CD4-positive, alpha-beta memory T cell (primary cell): Measurements from ENCODE around the gene RHCG. TPM values are rescaled to one million over a fixed set of nuclear protein-coding genes. Genes with fewer than 3 reads are reported as not detected.

ENCODE experiments used
- CTCF ChIA-PET: fragments of 350-600 bp; sonication (Branson Sonifier 250); formaldehyde crosslinking; loops from one replicate; lab custom pipeline; 2021; ENCODE audit warnings: inconsistent platforms; ENCODE audit not compliant: partially characterized antibody; lab: Charles Lee
- POLR2A ChIA-PET: fragments of 350-600 bp; sonication (Branson Sonifier 250); formaldehyde crosslinking; loops from one replicate; lab custom pipeline; 2021; ENCODE audit not compliant: partially characterized antibody; lab: Charles Lee
- DNase-seq, 5 donors: peaks; one replicate each; pipeline versions ENCODE4 v3.0.0 to v3.0.0-alpha.2; 2020 to 2022; ENCODE audit warnings: mixed read lengths in 1 of 5
- H3K27ac ChIP-seq: one replicate; pipeline ENCODE4 v1.7.0; 2013; ENCODE audit warnings: low read depth, low read length
- H3K27me3 ChIP-seq: 2 replicates; pipeline ENCODE4 v1.7.0; 2013; ENCODE audit warnings: mild to moderate bottlenecking, low read length, moderate library complexity; ENCODE audit not compliant: insufficient read depth
- H3K36me3 ChIP-seq: 2 replicates; pipeline ENCODE4 v1.7.0; 2013; ENCODE audit warnings: mild to moderate bottlenecking, low read length, moderate library complexity; ENCODE audit not compliant: insufficient read depth
- H3K4me1 ChIP-seq: 2 replicates; pipeline ENCODE4 v1.7.0; 2013; ENCODE audit warnings: mild to moderate bottlenecking, low read length, moderate library complexity; ENCODE audit not compliant: insufficient read depth
- H3K4me3 ChIP-seq, 2 donors: one replicate each; pipeline ENCODE4 v1.7.0; 2013; ENCODE audit warnings: low read length in 2 of 2, mild to moderate bottlenecking in 1 of 2
- H3K9me3 ChIP-seq, 2 donors: one replicate each; pipeline ENCODE4 v1.7.0; 2013; ENCODE audit warnings: low read length in 2 of 2, control low read depth in 1 of 2; ENCODE audit not compliant: control insufficient read depth in 1 of 2
- H3K27ac Mint-ChIP-seq, 7 donors: one replicate each; pipeline ENCODE4 v1.8.0; 2020 to 2021; ENCODE audit warnings: mixed read lengths in 7 of 7, mild to moderate bottlenecking in 6 of 7, inconsistent platforms in 3 of 7, moderate library complexity in 3 of 7
- H3K27me3 Mint-ChIP-seq, 2 donors: one replicate each; pipeline ENCODE4 v1.8.0; 2020 to 2021; ENCODE audit warnings: mixed read lengths in 2 of 2
- H3K36me3 Mint-ChIP-seq, 2 donors: one replicate each; pipeline ENCODE4 v1.8.0; 2020 to 2021; ENCODE audit warnings: mixed read lengths in 2 of 2, inconsistent platforms in 1 of 2, mild to moderate bottlenecking in 1 of 2
- H3K4me1 Mint-ChIP-seq, 4 donors: one replicate each; pipeline ENCODE4 v1.8.0; 2020 to 2021; ENCODE audit warnings: mixed read lengths in 4 of 4, mild to moderate bottlenecking in 1 of 4
- H3K4me3 Mint-ChIP-seq, 8 donors: one replicate each; pipeline ENCODE4 v1.8.0; 2020 to 2021; ENCODE audit warnings: mixed read lengths in 8 of 8, mild to moderate bottlenecking in 7 of 8, moderate library complexity in 6 of 8, inconsistent platforms in 3 of 8
- H3K9me3 Mint-ChIP-seq, 8 donors: one replicate each; pipeline ENCODE4 v1.8.0; 2020 to 2021; ENCODE audit warnings: mixed read lengths in 8 of 8, mild to moderate bottlenecking in 5 of 8, inconsistent platforms in 3 of 8, moderate library complexity in 1 of 8
- intact Hi-C: fragments of 100-400 bp; cut with micrococcal nuclease; formaldehyde crosslinking; loops from one replicate; pipeline ENCODE4 v1.15.1; 2023
- polyA plus RNA-seq, 2 donors: library from polyadenylated mRNA; unstranded; fragments of 300-500 nt; fragmentation: Illumina TruSeq; gene quantifications; one replicate each; pipeline ENCODE4 v1.2.3, GENCODE V29; 2021
- total RNA-seq, 2 experiments: library from RNA; stranded (reverse); gene quantifications; one replicate each; pipeline ENCODE4 v1.2.3, GENCODE V29; 2021

The RHCG gene
- total and polyA plus RNA-seq, 4 experiments from 2014 or later, result not detected

- no peaks in the 10 kb centered on the region for H3K36me3 ChIP-seq
- DNase-seq, result peak in 4 of 5 donors; percentile 9 to 30 (median 14)
- H3K4me3 ChIP-seq, result no peak overlapping the region
- no peak overlapping the region for H3K27ac ChIP-seq
- intact Hi-C loops, result no loop called here
- CTCF ChIA-PET, result no interaction called here
- H3K4me1 ChIP-seq, result no peaks in the 10 kb centered on the region
- H3K27me3 ChIP-seq, result peaks cover 3% of the 10 kb centered on the region
- H3K27me3 Mint-ChIP-seq, result peaks cover 25 to 56% of the 10 kb centered on the region in 2 donors
- H3K4me3 Mint-ChIP-seq, result peak overlapping the region in 5 of 8 donors; percentile 46 to 86 (median 54)
- H3K27ac Mint-ChIP-seq, result no peak overlapping the region
- H3K36me3 Mint-ChIP-seq, result no peaks in the 10 kb centered on the region
- peaks cover 5 to 12% (median 9%) of the 10 kb centered on the region in 4 donors for H3K4me1 Mint-ChIP-seq
- H3K9me3 Mint-ChIP-seq, result no peaks in the 10 kb centered on the region
- H3K9me3 ChIP-seq, result no peaks in the 10 kb centered on the region
- POLR2A ChIA-PET, result no interaction called here
These were observed 9.7 kb downstream of the RHCG start for GRCh38 chr15:89486726-89487050.

- peaks cover 5 to 12% (median 9%) of the 10 kb centered on the region in 4 donors for H3K4me1 Mint-ChIP-seq
- no peak overlapping the region for H3K27ac ChIP-seq
- H3K9me3 ChIP-seq, result no peaks in the 10 kb centered on the region
- H3K9me3 Mint-ChIP-seq, result no peaks in the 10 kb centered on the region
- intact Hi-C loops, result no loop called here
- H3K36me3 Mint-ChIP-seq, result no peaks in the 10 kb centered on the region
- no peak for DNase-seq
- H3K4me1 ChIP-seq, result no peaks in the 10 kb centered on the region
- H3K4me3 Mint-ChIP-seq, result no peak overlapping the region
- POLR2A ChIA-PET, result no interaction called here
- H3K27me3 ChIP-seq, result peaks cover 11% of the 10 kb centered on the region
- no peak overlapping the region for H3K27ac Mint-ChIP-seq
- H3K4me3 ChIP-seq, result no peak overlapping the region
- no peaks in the 10 kb centered on the region for H3K36me3 ChIP-seq
- peaks cover 21 to 50% of the 10 kb centered on the region in 2 donors for H3K27me3 Mint-ChIP-seq
- CTCF ChIA-PET, result no interaction called here
These were observed 13.3 kb downstream of the RHCG start for GRCh38 chr15:89483079-89483478.

GRCh38 chr15:89482139-89482538 is 14.2 kb downstream of the RHCG start:
- POLR2A ChIA-PET, result no interaction called here
- H3K9me3 ChIP-seq, result no peaks in the 10 kb centered on the region

GRCh38 chr15:89480505-89480904 is 15.9 kb downstream of the RHCG start:
- Mint-ChIP-seq H3K27me3 (peaks cover 7 to 35% of the 10 kb centered on the region in 2 donors), H3K4me1 (no peaks in the 10 kb centered on the region), H3K9me3 (peaks cover 0 to 4% (median 0%) of the 10 kb centered on the region in 8 donors), H3K4me3 (no peak overlapping the region), H3K36me3 (no peaks in the 10 kb centered on the region), H3K27ac (no peak overlapping the region)
- H3K4me1 ChIP-seq, result no peaks in the 10 kb centered on the region
- H3K9me3 ChIP-seq, result no peaks in the 10 kb centered on the region
- peaks cover 8% of the 10 kb centered on the region for H3K27me3 ChIP-seq
- H3K4me3 ChIP-seq, result no peak overlapping the region
- H3K27ac ChIP-seq, result no peak overlapping the region
- H3K36me3 ChIP-seq, result no peaks in the 10 kb centered on the region
- intact Hi-C loops, result no loop called here
- POLR2A ChIA-PET, result no interaction called here
- CTCF ChIA-PET, result no interaction called here
- no peak for DNase-seq

More at GRCh38 chr15:89482139-89482538, 14.2 kb downstream of the RHCG start:
- no peak for DNase-seq
- Histone ChIP-seq H3K4me3 (no peak overlapping the region), H3K4me1 (no peaks in the 10 kb centered on the region), H3K27ac (no peak overlapping the region), H3K36me3 (no peaks in the 10 kb centered on the region), H3K27me3 (peaks cover 8% of the 10 kb centered on the region)
- intact Hi-C loops, result no loop called here
- H3K36me3 Mint-ChIP-seq, result no peaks in the 10 kb centered on the region
- H3K27me3 Mint-ChIP-seq, result peaks cover 16 to 44% of the 10 kb centered on the region in 2 donors
- CTCF ChIA-PET, result no interaction called here
- no peaks in the 10 kb centered on the region for H3K9me3 Mint-ChIP-seq
- H3K4me3 Mint-ChIP-seq, result no peak overlapping the region
- H3K4me1 Mint-ChIP-seq, result peaks cover 4 to 12% (median 9%) of the 10 kb centered on the region in 4 donors
- H3K27ac Mint-ChIP-seq, result no peak overlapping the region

GRCh38 chr15:89479173-89479572 is 17.2 kb downstream of the RHCG start:
- intact Hi-C loops, result no loop called here
- H3K4me3 ChIP-seq, result no peak overlapping the region
- H3K36me3 ChIP-seq, result no peaks in the 10 kb centered on the region
- CTCF ChIA-PET, result no interaction called here
- Mint-ChIP-seq H3K27me3 (peaks cover 4 to 29% of the 10 kb centered on the region in 2 donors), H3K4me3 (no peak overlapping the region), H3K36me3 (no peaks in the 10 kb centered on the region), H3K27ac (no peak overlapping the region), H3K9me3 (peaks cover 0 to 9% (median under 1%) of the 10 kb centered on the region in 8 donors), H3K4me1 (peaks cover 0 to 8% (median 0%) of the 10 kb centered on the region in 4 donors)
- POLR2A ChIA-PET, result no interaction called here
- no peaks in the 10 kb centered on the region for H3K4me1 ChIP-seq
- peaks cover 8% of the 10 kb centered on the region for H3K27me3 ChIP-seq
- no peaks in the 10 kb centered on the region for H3K9me3 ChIP-seq
- H3K27ac ChIP-seq, result no peak overlapping the region
- no peak for DNase-seq

GRCh38 chr15:89477411-89478242 is 18.8 kb downstream of the RHCG start:
- Mint-ChIP-seq H3K4me1 (peaks cover 0 to 8% (median 0%) of the 10 kb centered on the region in 4 donors), H3K9me3 (peaks cover 0 to 10% (median under 1%) of the 10 kb centered on the region in 8 donors), H3K27me3 (peaks cover 4 to 16% of the 10 kb centered on the region in 2 donors), H3K27ac (no peak overlapping the region), H3K4me3 (no peak overlapping the region), H3K36me3 (no peaks in the 10 kb centered on the region)
- H3K9me3 ChIP-seq, result no peaks in the 10 kb centered on the region
- no peaks in the 10 kb centered on the region for H3K36me3 ChIP-seq
- ChIA-PET CTCF (no interaction called here), POLR2A (no interaction called here)
- H3K4me3 ChIP-seq, result no peak overlapping the region
- H3K27ac ChIP-seq, result no peak overlapping the region
- intact Hi-C loops, result no loop called here
- peaks cover 8% of the 10 kb centered on the region for H3K27me3 ChIP-seq
- no peaks in the 10 kb centered on the region for H3K4me1 ChIP-seq
- no peak for DNase-seq

GRCh38 chr15:89475661-89476060 is 20.7 kb downstream of the RHCG start:
- Mint-ChIP-seq H3K36me3 (no peaks in the 10 kb centered on the region), H3K4me3 (no peak overlapping the region), H3K27me3 (peaks cover 9 to 10% of the 10 kb centered on the region in 2 donors), H3K9me3 (peaks cover 0 to 10% (median under 1%) of the 10 kb centered on the region in 8 donors), H3K27ac (no peak overlapping the region), H3K4me1 (peaks cover 0 to 8% (median under 1%) of the 10 kb centered on the region in 4 donors)
- H3K9me3 ChIP-seq, result no peaks in the 10 kb centered on the region
- H3K4me1 ChIP-seq, result no peaks in the 10 kb centered on the region
- H3K27me3 ChIP-seq, result peaks cover 8% of the 10 kb centered on the region
- DNase-seq, result no peak
- CTCF ChIA-PET, result no interaction called here
- intact Hi-C loops, result no loop called here
- H3K36me3 ChIP-seq, result no peaks in the 10 kb centered on the region
- no peak overlapping the region for H3K4me3 ChIP-seq
- H3K27ac ChIP-seq, result no peak overlapping the region
- POLR2A ChIA-PET, result no interaction called here
